ENCODE results near the gene EIF1. TPM values are rescaled to one million over a fixed set of nuclear protein-coding genes. Genes with fewer than 3 reads are reported as not detected.
A peak's percentile ranks its signal among the peaks of the same experiment; 100 is the strongest.
"Not testable (repeated sequence)": the region's sequence is repeated elsewhere in the genome, so short reads cannot be mapped to it uniquely, and the experiment has no call there.

EIF1 gene
- total RNA-seq, 2 donors from 2014 or later, result 526 to 573 TPM

GRCh38 chr17:41695954-41696757 is 7.5 kb downstream of the EIF1 start:
- Histone ChIP-seq H3K27me3 (ENCODE audit: control insufficient read depth, insufficient read depth, low read length, poor library complexity, severe bottlenecking) (no peaks in the 10 kb centered on the region), H3K36me3 (ENCODE audit: control insufficient read depth, insufficient read depth, low read length) (peaks cover 25% of the 10 kb centered on the region), H3K4me1 (ENCODE audit: control insufficient read depth, insufficient read depth, low read length) (no peaks in the 10 kb centered on the region), H3K9me3 (ENCODE audit: control insufficient read depth, low read length) (no peaks in the 10 kb centered on the region), H3K27ac (ENCODE audit: low read depth, low read length) (no peak overlapping the region), H3K9ac (ENCODE audit: extremely low read depth, low read length, poor library complexity, severe bottlenecking) (no peak overlapping the region), H3K4me3 (ENCODE audit: low read length) (no peak overlapping the region)
- peaks cover 5% of the 10 kb centered on the region for H3K4me1 Mint-ChIP-seq
- WGBS, 2 experiments (ENCODE audit: insufficient coverage in 1 of 2, insufficient read length in 1 of 2), result 64 to 71% methylated on average over 8 to 11 of the region's 11 CpGs
- H3K27me3 Mint-ChIP-seq (ENCODE audit: insufficient read depth), result peaks cover 4% of the 10 kb centered on the region
- peak; percentile 84 for DNase-seq
- peak overlapping the region; percentile 15 for H3K27ac Mint-ChIP-seq
- H3K9me3 Mint-ChIP-seq, result no peaks in the 10 kb centered on the region
- peaks cover 18% of the 10 kb centered on the region for H3K36me3 Mint-ChIP-seq (ENCODE audit: low read depth)
- TF ChIP-seq CTCF (conservative IDR thresholded peaks at IDR 0.05), result peak; percentile 92
- no peak overlapping the region for H3K4me3 Mint-ChIP-seq

GRCh38 chr17:41697122-41697962 is 8.7 kb downstream of the EIF1 start:
- peaks cover 11% of the 10 kb centered on the region for H3K27me3 Mint-ChIP-seq (ENCODE audit: insufficient read depth)
- no peaks in the 10 kb centered on the region for H3K9me3 Mint-ChIP-seq
- H3K4me1 Mint-ChIP-seq, result peaks cover 5% of the 10 kb centered on the region
- Histone ChIP-seq H3K4me3 (ENCODE audit: low read length) (no peak overlapping the region), H3K27me3 (ENCODE audit: control insufficient read depth, insufficient read depth, low read length, poor library complexity, severe bottlenecking) (no peaks in the 10 kb centered on the region), H3K36me3 (ENCODE audit: control insufficient read depth, insufficient read depth, low read length) (peaks cover 14% of the 10 kb centered on the region), H3K9me3 (ENCODE audit: control insufficient read depth, low read length) (no peaks in the 10 kb centered on the region), H3K4me1 (ENCODE audit: control insufficient read depth, insufficient read depth, low read length) (no peaks in the 10 kb centered on the region), H3K27ac (ENCODE audit: low read depth, low read length) (no peak overlapping the region), H3K9ac (ENCODE audit: extremely low read depth, low read length, poor library complexity, severe bottlenecking) (no peak overlapping the region)
- DNase-seq, result peak; percentile 37
- H3K36me3 Mint-ChIP-seq (ENCODE audit: low read depth), result peaks cover 6% of the 10 kb centered on the region
- H3K27ac Mint-ChIP-seq, result no peak overlapping the region
- WGBS, 2 experiments (ENCODE audit: insufficient coverage in 1 of 2, insufficient read length in 1 of 2), result 81 to 83% methylated on average over 4 to 5 of the region's 6 CpGs
- no peak for TF ChIP-seq CTCF (conservative IDR thresholded peaks at IDR 0.05)
- no peak overlapping the region for H3K4me3 Mint-ChIP-seq

GRCh38 chr17:41700843-41701242 is 12.2 kb downstream of the EIF1 start:
- not testable (repeated sequence) for H3K4me3 Mint-ChIP-seq; H3K4me3 ChIP-seq (ENCODE audit: low read length); H3K27me3 ChIP-seq (ENCODE audit: control insufficient read depth, insufficient read depth, low read length, poor library complexity, severe bottlenecking); H3K27ac ChIP-seq (ENCODE audit: low read depth, low read length); H3K9me3 ChIP-seq (ENCODE audit: control insufficient read depth, low read length); H3K36me3 ChIP-seq (ENCODE audit: control insufficient read depth, insufficient read depth, low read length); H3K9ac ChIP-seq (ENCODE audit: extremely low read depth, low read length, poor library complexity, severe bottlenecking); H3K36me3 Mint-ChIP-seq (ENCODE audit: low read depth); H3K27ac Mint-ChIP-seq; DNase-seq; H3K4me1 ChIP-seq (ENCODE audit: control insufficient read depth, insufficient read depth, low read length); H3K9me3 Mint-ChIP-seq
- WGBS, 2 experiments (ENCODE audit: insufficient coverage in 1 of 2, insufficient read length in 1 of 2), result 83 to 93% methylated on average over 3 of the region's 3 CpGs
- peaks cover 14% of the 10 kb centered on the region for H3K4me1 Mint-ChIP-seq
- H3K27me3 Mint-ChIP-seq (ENCODE audit: insufficient read depth), result peaks cover 28% of the 10 kb centered on the region

Measured in endodermal cell (in vitro differentiated cells).